IMR-90 (cell line): Measurements from ENCODE around the gene MPZ. TPM values are rescaled to one million over a fixed set of nuclear protein-coding genes. Genes with fewer than 3 reads are reported as not detected.

Experiments
- ATAC-seq: fragments of 200-7000 bp; cut with Tn5 transposase; 2 replicates; pipeline ENCODE4 v1.9.1; 2020; ENCODE audit warnings: low read depth, mild to moderate bottlenecking, moderate library complexity
- BruUV-seq: library from RNA; stranded (reverse); fragments of 400-500 nt; replicated peaks from 2 replicates; lab custom pipeline; 2021; lab: Mats Ljungman, UMichigan
- CTCF ChIA-PET: fragments of 300-600 bp; formaldehyde crosslinking; extraction: SDS; loops from one replicate; lab custom pipeline; 2021; ENCODE audit warnings: antibody characterized with exemption; lab: Yijun Ruan, JAX
- POLR2A ChIA-PET: fragments of 300-600 bp; sonication (Branson Sonifier 250); formaldehyde crosslinking; loops from one replicate; lab custom pipeline; 2022; ENCODE audit warnings: antibody characterized with exemption; ENCODE audit not compliant: unreplicated experiment; lab: Charles Lee
- DNase-seq: peaks from one replicate; pipeline ENCODE4 v3.0.0; 2013
- H2AFZ ChIP-seq: replicated peaks from 2 replicates; pipeline ENCODE3; 2013; ENCODE audit warnings: low read length, mild to moderate bottlenecking; ENCODE audit not compliant: poor library complexity
- H2AK5ac ChIP-seq: 2 replicates; pipeline ENCODE4 v1.6.1; 2013; ENCODE audit warnings: low read depth, low read length, inconsistent platforms
- H2AK9ac ChIP-seq: replicated peaks from 2 replicates; pipeline ENCODE3; 2013; ENCODE audit warnings: mild to moderate bottlenecking, low read depth, low read length, moderate library complexity; ENCODE audit not compliant: poor library complexity
- H2BK120ac ChIP-seq: 2 replicates; pipeline ENCODE4 v1.6.1; 2013; ENCODE audit warnings: low read depth, low read length, inconsistent platforms
- H2BK15ac ChIP-seq: 3 replicates; pipeline ENCODE4 v1.6.1; 2013; ENCODE audit warnings: low read depth, low read length, inconsistent platforms
- H2BK20ac ChIP-seq: 2 replicates; pipeline ENCODE4 v1.6.1; 2013; ENCODE audit warnings: low read depth, mild to moderate bottlenecking, inconsistent platforms, low read length, moderate library complexity
- H2BK5ac ChIP-seq: 2 replicates; pipeline ENCODE4 v1.6.1; 2013; ENCODE audit warnings: mild to moderate bottlenecking, low read depth, low read length, inconsistent platforms; ENCODE audit not compliant: poor library complexity, severe bottlenecking
- H3K14ac ChIP-seq: replicated peaks from 2 replicates; pipeline ENCODE4 v1.6.1; 2013; ENCODE audit warnings: low read depth, low read length, inconsistent platforms
- H3K18ac ChIP-seq: 2 replicates; pipeline ENCODE4 v1.6.1; 2013; ENCODE audit warnings: low read depth, low read length, control low read depth
- H3K23ac ChIP-seq: 2 replicates; pipeline ENCODE4 v1.6.1; 2013; ENCODE audit warnings: low read depth, low read length, inconsistent platforms
- H3K27ac ChIP-seq: 2 replicates; pipeline ENCODE4 v1.5.1; 2013; ENCODE audit warnings: mild to moderate bottlenecking, control low read depth, low read length; ENCODE audit not compliant: insufficient read depth
- H3K27me3 ChIP-seq: 2 replicates; pipeline ENCODE4 v1.6.1; 2013; ENCODE audit warnings: low read length; ENCODE audit not compliant: control insufficient read depth, insufficient read depth
- H3K36me3 ChIP-seq: 2 replicates; pipeline ENCODE4 v1.6.1; 2013; ENCODE audit warnings: low read length, mixed read lengths; ENCODE audit not compliant: control insufficient read depth, insufficient read depth
- H3K4ac ChIP-seq: 2 replicates; pipeline ENCODE4 v1.6.1; 2013; ENCODE audit warnings: low read depth, low read length, inconsistent platforms
- H3K4me1 ChIP-seq: 2 replicates; pipeline ENCODE4 v1.6.1; 2013; ENCODE audit warnings: low read length, mixed read lengths; ENCODE audit not compliant: control insufficient read depth, insufficient read depth
- H3K4me2 ChIP-seq: 2 replicates; pipeline ENCODE4 v1.6.1; 2013; ENCODE audit warnings: low read depth, mild to moderate bottlenecking, control low read depth, low read length, moderate library complexity
- H3K4me3 ChIP-seq: 2 replicates; pipeline ENCODE4 v1.5.1; 2013; ENCODE audit warnings: low read depth, mild to moderate bottlenecking, control low read depth, low read length, moderate library complexity; ENCODE audit not compliant: insufficient read depth
- H3K56ac ChIP-seq: 2 replicates; pipeline ENCODE4 v1.6.1; 2013; ENCODE audit warnings: low read length, inconsistent platforms; ENCODE audit not compliant: insufficient read depth; ENCODE audit errors: extremely low read depth
- H3K79me1 ChIP-seq, 2 experiments: 2 replicates each; pipeline ENCODE4 v1.6.1; 2013; ENCODE audit warnings: low read length in 2 of 2, inconsistent platforms in 1 of 2, low read depth in 1 of 2
- H3K9ac ChIP-seq: 2 replicates; pipeline ENCODE4 v1.6.1; 2013; ENCODE audit warnings: low read depth, low read length, control low read depth
- H3K9me1 ChIP-seq: 2 replicates; pipeline ENCODE4 v1.6.1; 2013; ENCODE audit warnings: low read length, inconsistent platforms; ENCODE audit not compliant: insufficient read depth
- H3K9me3 ChIP-seq: 2 replicates; pipeline ENCODE4 v1.6.1; 2013; ENCODE audit warnings: low read length; ENCODE audit not compliant: control insufficient read depth, insufficient read depth
- H4K20me1 ChIP-seq: 2 replicates; pipeline ENCODE4 v1.6.1; 2013; ENCODE audit warnings: low read length, inconsistent platforms; ENCODE audit not compliant: insufficient read depth
- H4K5ac ChIP-seq: 2 replicates; pipeline ENCODE4 v1.6.1; 2013; ENCODE audit warnings: mild to moderate bottlenecking, low read depth, low read length, control low read depth
- H4K8ac ChIP-seq, 2 experiments: 2 replicates each; pipeline ENCODE4 v1.6.1; 2013; ENCODE audit warnings: low read depth in 2 of 2, low read length in 2 of 2, control low read depth in 1 of 2, inconsistent platforms in 1 of 2
- H4K91ac ChIP-seq: 2 replicates; pipeline ENCODE4 v1.6.1; 2013; ENCODE audit warnings: low read depth, low read length, inconsistent platforms; ENCODE audit not compliant: insufficient read depth
- CEBPB ChIP-seq: IDR thresholded peaks from 2 replicates; pipeline ENCODE4 v1.6.1; 2012; ENCODE audit warnings: low read depth, low read length, improper control_type of control experiment
- CHD1 ChIP-seq: IDR thresholded peaks from 2 replicates; pipeline ENCODE4 v1.6.1; 2012; ENCODE audit warnings: low read depth, low read length, improper control_type of control experiment
- MAFK ChIP-seq: IDR thresholded peaks from 2 replicates; pipeline ENCODE4 v1.6.1; 2012; ENCODE audit warnings: low read depth, low read length, improper control_type of control experiment
- MAZ ChIP-seq: IDR thresholded peaks from 2 replicates; pipeline ENCODE4 v1.6.1; 2012; ENCODE audit warnings: low read depth, mild to moderate bottlenecking, low read length, improper control_type of control experiment, moderate library complexity, borderline replicate concordance
- RAD21 ChIP-seq: IDR thresholded peaks from 2 replicates; pipeline ENCODE4 v1.6.1; 2012; ENCODE audit warnings: low read length, improper control_type of control experiment
- RFX5 ChIP-seq: IDR thresholded peaks from 2 replicates; pipeline ENCODE4 v1.8.0; 2012; ENCODE audit warnings: low read depth, mild to moderate bottlenecking, low read length, moderate library complexity
- WGBS, 2 experiments: methylation state at CpG; one replicate each; pipeline versions ENCODE4 v1.1.5 to v1.1.7; 2013; ENCODE audit warnings: missing lambda C conversion rate in 2 of 2; ENCODE audit not compliant: insufficient read length in 1 of 2; ENCODE audit errors: extremely low coverage in 2 of 2; 5-methylcytosine and 5-hydroxymethylcytosine counted together
- dilution Hi-C: fragments of 300-500 bp; cut with HindIII; formaldehyde crosslinking; loops from one replicate; pipeline ENCODE4 v1.14.3; 2018; ENCODE audit warnings: low sequenced_read_pairs; ENCODE audit not compliant: unreplicated experiment
- in situ Hi-C: fragments of 300-500 bp; cut with MboI; formaldehyde crosslinking; loops from 3 replicates; pipeline ENCODE4 v1.14.3; 2019; ENCODE audit warnings: low sequenced_read_pairs, inconsistent platforms, mixed read lengths
- intact Hi-C: fragments of 100-400 bp; cut with micrococcal nuclease; formaldehyde crosslinking; loops from 2 replicates; pipeline ENCODE4 v1.10.0; 2022
- polyA plus RNA-seq, 3 experiments: library from polyadenylated mRNA; depleted of rRNA; stranded (reverse); fragments of >200 nt; gene quantifications; 2 replicates each; pipeline ENCODE4 v1.2.3, GENCODE V29; 2012; ENCODE audit warnings: low replicate concordance in 1 of 3
- total RNA-seq: library from RNA; depleted of rRNA; stranded (reverse); fragments of >200 nt; gene quantifications from 2 replicates; pipeline ENCODE4 v1.2.3, GENCODE V29; 2012
- TF ChIP-seq, protein P1 (sequence below): conservative IDR thresholded peaks from 2 replicates; pipeline ENCODE4 v1.5.1; 2012; ENCODE audit warnings: mild to moderate bottlenecking, low read depth, low read length, improper control_type of control experiment
- TF ChIP-seq, protein P2 (sequence below): fragments of 150-350 bp; IDR thresholded peaks from 2 replicates; pipeline ENCODE4 v1.6.1; 2016; ENCODE audit warnings: low read depth, mild to moderate bottlenecking, low read length, moderate library complexity, borderline replicate concordance
- TF ChIP-seq, protein P3 (sequence below): fragments of 150-350 bp; IDR thresholded peaks from 2 replicates; pipeline ENCODE4 v1.6.1; 2017; ENCODE audit warnings: mild to moderate bottlenecking, antibody characterized with exemption, low read length, low read depth

The MPZ gene
- total and polyA plus RNA-seq, 2 of the 4 experiments (the other 2 are of a cell fraction), result 0.18 to 0.96 TPM

DNA sequence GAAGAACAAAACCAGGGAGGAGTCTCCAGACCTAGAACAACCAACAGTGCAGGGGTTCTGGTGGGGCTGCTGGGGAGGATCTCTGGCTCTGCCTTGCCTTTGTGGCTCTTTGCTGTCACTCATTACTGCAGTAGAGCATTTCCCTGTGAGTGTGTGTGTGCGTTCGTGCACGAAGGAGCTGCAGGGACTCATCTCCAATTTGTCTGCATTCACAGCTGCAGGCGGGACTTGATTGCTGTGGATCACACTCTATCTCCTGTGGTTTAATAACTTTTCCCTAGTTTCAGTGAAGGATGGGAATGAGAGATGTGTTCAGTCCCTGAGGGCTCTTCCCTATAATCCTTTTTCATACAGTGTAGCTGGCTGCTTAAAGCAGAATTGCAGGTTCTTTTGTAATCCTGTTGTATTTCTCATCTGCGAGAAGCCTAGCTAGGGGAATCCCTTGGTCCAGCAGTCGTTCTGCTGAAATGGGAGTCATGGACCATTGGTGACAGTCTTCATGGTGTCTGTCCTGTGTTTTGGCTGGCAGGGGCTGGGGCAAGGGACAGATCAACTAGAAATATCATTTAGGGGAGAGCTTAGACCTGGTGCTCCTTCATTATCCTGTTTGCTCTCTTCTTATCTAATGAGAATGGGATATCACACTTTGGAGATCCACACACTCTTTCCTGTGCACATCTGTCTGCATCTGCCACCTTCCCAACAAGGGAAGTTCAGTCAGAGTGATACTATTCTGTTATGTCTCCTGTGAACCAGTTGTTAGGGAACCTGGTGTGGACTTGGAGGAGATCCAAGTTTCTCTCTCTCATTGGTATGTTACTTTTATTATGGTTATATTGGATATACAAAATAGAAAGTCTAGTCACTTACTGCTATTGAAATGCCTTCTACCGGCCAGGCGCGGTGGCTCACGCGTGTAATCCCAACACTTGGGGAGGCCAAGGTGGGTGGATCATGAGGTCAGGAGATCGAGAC lies 48.2 kb downstream of the MPZ start:
- Histone ChIP-seq H3K18ac (no peak overlapping the region), H3K14ac (no peak overlapping the region), H4K5ac (no peak overlapping the region), H2BK15ac (no peak overlapping the region), H2AK9ac (no peak overlapping the region), H3K36me3 (no peaks in the 10 kb centered on the region), H3K9me1 (no peaks in the 10 kb centered on the region), H2BK120ac (no peak overlapping the region), H4K20me1 (no peaks in the 10 kb centered on the region), H3K23ac (no peak overlapping the region), H2BK5ac (no peak overlapping the region), H4K8ac (no peak overlapping the region), H2AK5ac (no peak overlapping the region), H3K4ac (no peak overlapping the region), H2AFZ (no peak overlapping the region), H3K9me3 (peaks cover 11% of the 10 kb centered on the region), H3K4me2 (no peak overlapping the region), H3K56ac (no peak overlapping the region), H3K27ac (no peak overlapping the region), H3K9ac (no peak overlapping the region), H4K91ac (no peak overlapping the region), H3K27me3 (peaks cover 36% of the 10 kb centered on the region), H3K4me3 (no peak overlapping the region), H3K79me1 (no peaks in the 10 kb centered on the region), H2BK20ac (no peak overlapping the region), H3K4me1 (no peaks in the 10 kb centered on the region)
- BruUV-seq, result no TSS peak
- ATAC-seq (no peak), DNase-seq (no peak)
- TF ChIP-seq RFX5 (no peak), RAD21 (no peak), MAFK (no peak), MAZ (no peak), CEBPB (no peak), CHD1 (no peak)
- TF ChIP-seq, protein P1, sequence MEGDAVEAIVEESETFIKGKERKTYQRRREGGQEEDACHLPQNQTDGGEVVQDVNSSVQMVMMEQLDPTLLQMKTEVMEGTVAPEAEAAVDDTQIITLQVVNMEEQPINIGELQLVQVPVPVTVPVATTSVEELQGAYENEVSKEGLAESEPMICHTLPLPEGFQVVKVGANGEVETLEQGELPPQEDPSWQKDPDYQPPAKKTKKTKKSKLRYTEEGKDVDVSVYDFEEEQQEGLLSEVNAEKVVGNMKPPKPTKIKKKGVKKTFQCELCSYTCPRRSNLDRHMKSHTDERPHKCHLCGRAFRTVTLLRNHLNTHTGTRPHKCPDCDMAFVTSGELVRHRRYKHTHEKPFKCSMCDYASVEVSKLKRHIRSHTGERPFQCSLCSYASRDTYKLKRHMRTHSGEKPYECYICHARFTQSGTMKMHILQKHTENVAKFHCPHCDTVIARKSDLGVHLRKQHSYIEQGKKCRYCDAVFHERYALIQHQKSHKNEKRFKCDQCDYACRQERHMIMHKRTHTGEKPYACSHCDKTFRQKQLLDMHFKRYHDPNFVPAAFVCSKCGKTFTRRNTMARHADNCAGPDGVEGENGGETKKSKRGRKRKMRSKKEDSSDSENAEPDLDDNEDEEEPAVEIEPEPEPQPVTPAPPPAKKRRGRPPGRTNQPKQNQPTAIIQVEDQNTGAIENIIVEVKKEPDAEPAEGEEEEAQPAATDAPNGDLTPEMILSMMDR, result no peak
- TF ChIP-seq, protein P2, sequence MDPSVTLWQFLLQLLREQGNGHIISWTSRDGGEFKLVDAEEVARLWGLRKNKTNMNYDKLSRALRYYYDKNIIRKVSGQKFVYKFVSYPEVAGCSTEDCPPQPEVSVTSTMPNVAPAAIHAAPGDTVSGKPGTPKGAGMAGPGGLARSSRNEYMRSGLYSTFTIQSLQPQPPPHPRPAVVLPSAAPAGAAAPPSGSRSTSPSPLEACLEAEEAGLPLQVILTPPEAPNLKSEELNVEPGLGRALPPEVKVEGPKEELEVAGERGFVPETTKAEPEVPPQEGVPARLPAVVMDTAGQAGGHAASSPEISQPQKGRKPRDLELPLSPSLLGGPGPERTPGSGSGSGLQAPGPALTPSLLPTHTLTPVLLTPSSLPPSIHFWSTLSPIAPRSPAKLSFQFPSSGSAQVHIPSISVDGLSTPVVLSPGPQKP, result no peak
- TF ChIP-seq, protein P3, sequence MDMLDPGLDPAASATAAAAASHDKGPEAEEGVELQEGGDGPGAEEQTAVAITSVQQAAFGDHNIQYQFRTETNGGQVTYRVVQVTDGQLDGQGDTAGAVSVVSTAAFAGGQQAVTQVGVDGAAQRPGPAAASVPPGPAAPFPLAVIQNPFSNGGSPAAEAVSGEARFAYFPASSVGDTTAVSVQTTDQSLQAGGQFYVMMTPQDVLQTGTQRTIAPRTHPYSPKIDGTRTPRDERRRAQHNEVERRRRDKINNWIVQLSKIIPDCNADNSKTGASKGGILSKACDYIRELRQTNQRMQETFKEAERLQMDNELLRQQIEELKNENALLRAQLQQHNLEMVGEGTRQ, result no peak
- ChIA-PET POLR2A (no interaction called here), CTCF (interaction anchor here (0.6 kb wide), 1 partner anchor 229 kb away, joined by 3 read pairs; no protein-coding TSS in a partner anchor)
- intact Hi-C loops, result no loop called here
- dilution Hi-C loops, result no loop called here
- in situ Hi-C loops, result no loop called here
- 53% methylated on average over 2 of the region's 12 CpGs; no CpG with 5 or more reads in 1 of the 2 experiments for WGBS, 2 experiments
